GM15510 (cell line): ENCODE results near the gene ZBTB32.

Experiments used
- POLR2A ChIP-seq: IDR thresholded peaks from 3 replicates; pipeline ENCODE4 v1.6.1; 2011; ENCODE audit warnings: borderline replicate concordance; ENCODE audit not compliant: insufficient read length; ENCODE audit errors: extremely low read depth

Gene ZBTB32

DNA sequence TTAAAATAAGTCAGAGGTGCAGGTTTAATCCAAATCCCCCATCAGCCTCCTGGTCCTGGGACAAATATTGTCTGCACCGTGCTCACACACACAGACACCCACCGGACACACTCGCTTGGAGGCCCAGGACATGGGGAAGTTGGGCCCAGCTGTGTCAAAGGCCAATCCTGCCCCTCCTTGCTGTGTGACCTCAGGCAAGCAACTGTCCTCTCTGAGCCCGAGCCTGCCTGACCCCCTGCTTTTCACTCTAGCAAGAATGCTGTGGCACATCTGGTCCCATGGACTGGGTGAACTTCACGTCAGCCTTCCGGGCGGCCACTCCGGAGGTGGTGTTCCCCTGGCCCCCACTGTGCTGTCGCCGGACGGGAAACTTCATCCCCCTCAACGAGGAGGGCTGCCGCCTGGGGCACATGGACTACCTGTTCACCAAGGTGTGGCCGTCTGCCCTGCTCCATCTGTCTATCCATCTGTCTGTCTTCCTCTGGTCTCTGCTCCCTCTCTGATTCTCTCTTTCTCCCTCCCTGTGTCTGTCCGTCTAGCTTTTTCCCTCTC, 28.7 kb upstream of the ZBTB32 start:
- TF ChIP-seq POLR2A = no peak

DNA sequence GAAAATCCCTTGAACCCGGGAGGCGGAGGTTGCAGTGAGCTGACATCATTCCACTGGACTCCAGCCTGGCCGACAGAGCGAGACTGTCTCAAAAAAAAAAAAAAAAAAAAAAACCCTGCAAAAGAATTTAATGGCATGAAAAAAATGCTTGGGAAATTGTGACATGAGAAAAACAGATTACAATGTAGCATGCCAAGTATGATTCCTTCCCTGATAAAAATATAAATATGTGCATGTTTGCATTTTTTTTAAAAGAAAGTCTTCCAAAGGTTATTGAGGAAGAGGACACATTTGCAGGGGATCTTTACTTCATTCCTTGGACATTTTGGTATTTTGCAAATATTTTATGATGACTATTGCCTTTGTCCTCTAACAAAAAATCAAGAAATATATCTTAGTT, 14.5 kb upstream of the ZBTB32 start:
- no peak for TF ChIP-seq POLR2A

DNA sequence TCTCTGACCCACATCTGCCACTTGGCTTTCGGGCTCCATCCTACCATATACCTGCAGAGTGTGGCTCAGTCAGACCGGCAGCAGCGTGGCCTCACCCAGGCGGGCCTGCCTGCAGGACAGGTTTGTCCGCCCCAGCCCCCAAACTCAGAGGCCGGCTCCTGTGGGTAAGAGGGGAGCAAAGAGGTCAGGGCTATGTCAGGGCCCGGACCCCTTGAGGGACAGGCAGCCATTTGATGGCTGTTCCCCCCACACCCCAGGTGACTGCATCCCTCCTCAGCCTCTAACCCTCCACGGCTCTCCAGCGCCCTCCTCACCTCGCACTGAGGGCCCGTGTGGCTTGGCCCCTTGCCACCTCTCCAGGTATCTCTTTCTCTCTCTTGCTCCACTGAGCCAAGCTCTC, 12.3 kb upstream of the ZBTB32 start:
- no peak for TF ChIP-seq POLR2A

DNA sequence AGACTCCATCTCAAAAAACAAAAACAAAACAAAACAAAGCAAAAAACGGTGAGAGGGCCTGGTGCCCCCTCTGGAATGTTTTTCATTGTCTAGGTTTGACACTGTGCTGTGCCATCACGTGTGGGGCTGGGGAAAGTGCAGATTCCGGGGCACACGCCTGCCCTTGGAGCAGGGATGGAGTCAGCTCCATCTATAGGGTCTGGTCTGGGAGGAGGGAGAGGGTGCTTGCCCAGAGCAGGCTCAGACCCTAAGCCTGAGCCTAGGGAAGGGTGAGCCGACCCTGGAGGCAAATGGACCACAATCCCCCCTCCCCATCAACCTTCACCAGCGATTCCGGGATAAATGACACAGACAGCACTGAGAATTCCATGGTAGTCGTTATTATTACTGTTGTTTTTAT, 10.9 kb upstream of the ZBTB32 start:
- no peak for TF ChIP-seq POLR2A

DNA sequence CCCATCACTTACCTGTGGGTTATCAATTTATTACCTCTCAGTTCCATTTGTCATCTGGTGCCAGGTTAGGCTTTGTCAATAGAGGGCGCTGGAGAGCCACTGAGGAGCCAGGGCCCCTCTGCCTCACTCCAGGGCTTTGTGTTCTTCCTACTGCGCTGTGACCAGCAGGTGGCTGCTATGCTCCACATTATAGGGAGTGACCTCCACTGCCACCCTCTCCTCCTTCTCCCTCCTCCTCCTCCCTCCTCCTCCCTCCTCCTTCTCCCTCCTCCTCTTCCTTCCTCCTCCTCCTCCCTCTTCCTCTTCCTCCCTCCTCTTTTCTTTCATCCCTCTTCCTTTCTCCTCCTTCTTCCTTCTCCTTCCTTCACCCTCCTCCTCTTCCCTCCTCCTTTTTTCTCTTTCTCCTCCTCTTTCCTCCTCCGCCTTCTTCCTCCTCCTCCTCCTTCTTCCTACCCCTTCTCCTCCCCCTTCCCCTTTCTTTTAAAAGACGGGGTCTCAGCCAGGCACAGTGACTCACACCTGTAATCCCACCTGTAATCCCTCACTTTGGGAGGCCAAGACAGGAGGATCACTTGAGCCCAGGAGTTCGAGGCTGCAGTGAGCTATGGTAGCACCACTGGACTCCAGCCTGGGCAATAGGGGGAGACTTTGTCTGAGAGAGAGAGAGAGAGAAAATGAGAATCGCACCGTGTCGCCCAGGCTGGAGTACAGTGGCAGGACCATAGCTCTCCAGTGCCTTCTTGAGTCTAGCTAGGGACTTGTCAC, 10.3 kb upstream of the ZBTB32 start:
- TF ChIP-seq POLR2A = no peak

DNA sequence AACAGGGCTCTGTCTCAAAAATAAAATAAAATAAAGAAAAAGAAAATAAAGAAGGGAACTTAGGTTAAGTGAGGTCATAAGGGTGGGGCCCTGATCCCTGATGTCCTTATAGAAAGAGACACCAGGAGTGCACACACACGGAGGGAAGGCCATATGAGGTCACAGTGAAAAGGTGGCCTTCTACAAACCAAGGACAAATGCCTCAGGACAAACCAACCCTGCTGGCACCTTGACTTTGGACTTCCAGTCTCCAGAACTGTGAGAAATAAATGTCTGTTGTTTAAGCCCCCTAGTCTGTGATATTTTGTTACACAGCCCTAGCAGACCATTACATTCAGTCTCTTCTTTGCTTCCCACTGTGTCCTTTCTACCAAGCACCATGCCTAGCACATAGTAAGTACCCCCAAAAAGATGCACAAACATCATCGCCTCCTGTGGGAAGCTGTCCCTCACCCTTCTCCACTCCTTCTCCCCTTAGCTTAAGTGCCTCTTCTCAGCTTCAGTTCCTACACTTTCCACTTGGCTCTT, 8.4 kb upstream of the ZBTB32 start:
- no peak for TF ChIP-seq POLR2A

DNA sequence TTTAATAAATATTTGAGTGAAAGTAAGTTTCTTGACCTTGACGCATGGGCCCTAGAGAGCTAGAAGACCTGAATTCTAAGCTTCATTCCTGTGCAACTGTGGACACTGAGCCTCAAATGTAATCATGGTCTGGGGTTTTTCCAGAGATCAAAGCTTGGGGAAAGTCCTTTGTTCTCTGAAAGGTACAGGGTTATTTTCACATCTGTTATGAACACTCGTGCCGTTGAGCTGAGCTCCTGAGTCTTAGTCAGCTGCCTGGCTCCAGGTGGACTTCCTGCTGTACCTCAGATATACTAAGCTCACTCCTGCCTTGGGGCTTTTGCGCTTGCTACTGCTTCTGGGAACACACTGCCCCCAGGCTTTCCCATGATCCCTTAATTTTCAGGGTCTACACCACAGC, 7.5 kb upstream of the ZBTB32 start:
- no peak for TF ChIP-seq POLR2A

DNA sequence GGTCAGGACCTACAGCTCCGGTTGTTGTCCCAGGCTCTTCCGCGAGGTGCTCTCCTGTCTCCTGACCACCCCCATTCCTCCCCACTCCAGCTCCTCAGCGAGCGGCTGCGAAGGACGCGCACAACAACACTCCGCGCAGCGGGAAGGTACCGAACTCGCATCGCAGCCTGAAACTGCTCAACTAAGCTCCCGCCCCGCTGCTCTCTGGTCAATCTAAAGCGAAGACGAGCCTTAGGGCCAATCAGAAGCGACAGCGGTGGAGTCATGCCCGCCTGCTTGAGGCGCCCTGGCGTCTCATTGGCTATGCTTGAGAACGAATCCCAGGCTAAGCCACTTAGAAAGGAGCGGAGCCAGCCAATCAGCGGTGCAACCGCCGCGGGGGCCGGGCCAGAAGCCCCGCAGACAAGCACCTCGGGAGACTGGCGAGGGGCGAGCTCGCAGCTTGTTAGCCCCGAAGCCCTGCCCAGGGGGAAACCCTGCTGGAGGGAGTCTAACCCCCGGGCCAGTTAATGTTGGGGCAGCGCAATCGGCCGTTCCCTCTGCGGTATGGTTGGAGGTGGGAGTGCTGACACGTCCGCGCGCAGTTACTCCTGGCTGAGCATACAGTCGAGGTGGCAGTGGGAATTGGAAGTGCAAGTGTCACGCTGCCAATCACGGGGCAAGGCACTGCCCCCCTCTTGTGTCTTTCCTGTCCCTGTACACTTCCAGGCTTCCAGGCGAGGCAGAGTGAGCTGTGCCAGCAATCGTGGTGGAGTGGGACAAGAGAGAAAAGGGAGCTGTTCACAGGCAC, 1.9 kb upstream of the ZBTB32 start:
- peak; percentile 76 for TF ChIP-seq POLR2A

DNA sequence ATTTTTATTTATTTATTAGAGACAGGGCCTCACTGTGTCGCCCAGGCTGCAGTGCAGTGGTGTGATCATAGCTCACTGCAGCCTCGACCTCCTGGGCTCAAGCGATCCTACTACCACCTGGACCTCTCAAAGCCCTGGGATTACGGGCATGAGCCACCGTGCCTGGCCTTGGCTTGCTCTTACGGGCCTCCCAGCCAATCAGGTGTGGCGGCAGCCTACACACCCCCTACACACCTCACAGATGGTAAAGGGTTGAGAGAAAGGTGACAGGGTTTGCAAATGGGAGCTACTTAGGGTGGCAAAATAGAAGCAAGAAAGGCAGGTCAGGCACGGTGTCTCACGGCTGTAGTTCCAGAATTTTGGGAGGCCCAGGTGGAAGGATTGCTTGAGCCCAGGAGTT, 1.0 kb upstream of the ZBTB32 start:
- TF ChIP-seq POLR2A = no peak

DNA sequence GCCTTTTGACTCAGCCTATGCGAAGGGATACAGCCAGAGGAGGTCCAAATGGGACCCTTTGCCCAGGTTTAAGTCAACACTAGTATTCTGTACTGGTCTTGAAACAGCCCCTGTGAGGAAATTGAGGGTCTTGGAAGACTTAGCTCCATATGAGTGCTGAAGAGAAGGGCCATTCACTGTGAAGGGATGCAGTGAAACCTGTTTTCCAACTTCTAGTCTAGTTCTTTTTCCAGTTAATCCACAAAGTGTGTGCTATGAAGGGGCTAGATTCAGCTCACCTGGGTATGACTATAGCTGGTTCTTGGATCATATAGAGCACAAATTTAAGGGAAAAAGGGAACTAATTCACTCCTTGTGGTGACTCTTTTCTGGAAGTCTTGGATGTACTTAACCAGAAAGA, 4.0 kb downstream of the ZBTB32 start:
- TF ChIP-seq POLR2A = no peak

DNA sequence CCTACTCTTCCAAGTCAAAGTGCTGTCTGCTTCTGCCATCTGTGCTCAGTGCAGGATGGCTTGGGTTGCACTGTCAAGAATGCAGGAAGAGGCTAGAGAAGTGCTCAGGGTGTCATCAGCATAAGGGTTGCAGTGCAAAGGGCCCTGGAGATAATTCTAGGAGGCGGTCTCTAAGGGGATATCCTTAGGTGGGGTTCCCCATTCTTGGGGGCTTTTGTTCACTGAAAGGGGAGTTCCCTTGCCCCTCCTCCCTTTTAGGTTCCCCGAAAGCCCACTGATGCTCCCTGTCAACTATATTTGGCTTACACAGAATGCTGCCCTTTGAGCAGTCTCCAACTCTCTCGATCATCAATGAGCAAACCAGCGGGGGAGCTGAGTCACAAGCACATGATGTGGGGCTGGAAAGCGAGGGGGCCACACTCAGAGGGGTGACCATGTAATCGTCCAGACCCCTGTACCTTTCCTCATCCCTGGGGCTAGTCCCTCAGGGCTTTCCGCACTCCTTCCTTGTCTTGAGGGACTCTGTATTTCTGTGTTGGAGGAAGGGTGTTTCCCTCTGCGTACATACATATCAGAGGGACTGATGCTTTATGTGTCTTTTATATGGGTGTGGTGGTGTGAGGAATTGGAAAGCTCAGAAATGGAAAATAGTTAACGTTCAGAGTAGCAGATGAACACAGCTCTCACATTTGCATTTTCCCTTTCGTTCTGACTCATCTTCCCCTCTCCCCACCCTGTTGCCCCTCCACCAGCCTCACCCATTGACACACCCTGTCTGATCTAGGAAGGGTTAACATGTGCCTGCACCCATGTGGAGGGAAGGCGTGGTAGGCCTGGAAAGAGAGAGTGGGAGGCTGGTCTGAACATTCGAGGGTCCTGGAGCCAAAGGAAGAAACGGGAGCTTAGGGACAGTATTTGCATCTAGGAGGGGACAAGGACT, 6.7 kb downstream of the ZBTB32 start:
- peak; percentile 33 for TF ChIP-seq POLR2A

DNA sequence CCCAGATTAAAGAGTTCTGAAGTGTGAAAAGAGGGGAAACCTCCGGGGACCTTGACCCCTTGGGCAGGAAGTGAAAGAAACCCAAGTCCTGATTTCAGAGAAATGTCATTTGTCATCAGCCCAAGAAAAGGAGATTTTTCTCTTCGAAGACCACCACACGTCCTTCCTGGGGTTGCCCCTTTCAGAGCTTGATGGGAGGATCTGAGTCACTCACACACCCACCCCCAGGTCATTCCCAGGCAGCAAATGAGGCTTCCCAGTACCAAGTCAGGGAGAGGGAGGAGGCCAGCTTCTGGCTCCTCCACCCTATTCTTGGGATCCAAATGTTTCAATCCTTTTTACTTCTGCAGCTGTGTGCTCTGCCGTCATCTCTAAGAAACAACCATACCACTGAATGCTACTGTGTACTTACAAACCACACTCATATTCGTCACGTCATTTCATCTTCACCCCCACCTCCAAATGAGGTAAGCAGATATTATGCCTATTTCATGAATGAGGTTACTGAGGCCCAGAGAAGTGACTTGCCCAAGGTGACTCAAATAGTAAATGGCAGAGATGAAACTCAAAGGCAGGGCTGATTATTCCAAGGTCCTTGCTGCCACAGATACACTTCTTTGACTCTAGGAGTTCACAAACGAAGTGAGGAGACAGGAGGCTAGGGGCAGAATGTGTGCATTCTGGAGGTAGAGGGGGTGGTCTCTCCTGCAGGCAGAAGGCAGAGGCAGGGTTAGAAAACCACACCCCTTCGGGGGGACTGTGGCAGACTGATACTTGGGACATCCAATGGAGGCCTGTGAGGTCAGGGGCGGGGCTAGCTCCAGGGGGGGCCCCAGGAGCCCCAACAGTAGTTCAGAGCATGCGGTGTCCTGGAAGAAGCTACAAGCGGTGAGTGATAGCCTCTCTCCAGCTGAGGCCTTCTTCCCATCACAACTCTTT, 8.5 kb downstream of the ZBTB32 start:
- TF ChIP-seq POLR2A = peak; percentile 91

DNA sequence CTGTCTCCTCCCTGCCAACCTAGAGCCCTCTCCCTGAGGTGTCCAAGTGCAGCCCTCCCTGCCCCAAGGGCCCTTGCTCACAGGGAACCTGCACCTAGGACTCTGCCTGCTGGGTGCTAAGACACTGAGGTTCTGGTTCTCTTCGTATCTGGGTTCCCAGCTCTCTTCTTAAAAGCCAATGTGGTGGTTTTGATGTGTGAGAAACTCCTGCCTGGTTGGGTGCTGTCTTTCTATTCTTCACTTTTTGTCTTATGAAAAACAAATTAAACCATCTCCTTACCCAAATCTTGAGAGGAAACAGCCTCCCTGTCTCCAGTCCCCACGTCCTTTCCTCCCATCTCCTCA, 9.1 kb downstream of the ZBTB32 start:
- TF ChIP-seq POLR2A = no peak
